Natural killer cell treated with Interleukin-12 subunit alpha and Interleukin-12 subunit beta and Interleukin-15 and Interleukin-18, amount 100 ng/mL, for 72 hours (primary cell): ENCODE measurements around the gene GH2. TPM values are rescaled to one million over a fixed set of nuclear protein-coding genes. Genes with fewer than 3 reads are reported as not detected.
A peak's percentile ranks its signal among the peaks of the same experiment; 100 is the strongest.
"Not testable (repeated sequence)": the region's sequence is repeated elsewhere in the genome, so short reads cannot be mapped to it uniquely, and the experiment has no call there.

Experiments
- ATAC-seq, 2 donors: fragments of 150-1000 bp; cut with Tn5 transposase in 1 of 2; sonication (Bioruptor Pico), chemical (Tn5 transposase) in 1 of 2; 2 replicates each; pipeline ENCODE4 v1.10.0; 2021
- DNase-seq: peaks from one replicate; pipeline ENCODE4 v3.0.0; 2022; ENCODE audit warnings: low spot score
- H3K27ac Mint-ChIP-seq, 2 donors: 1 replicate in 1 of 2; 2 replicates in 1 of 2; pipeline ENCODE4 v1.8.0; 2022; ENCODE audit warnings: mixed read lengths in 2 of 2, mild to moderate bottlenecking in 1 of 2, moderate library complexity in 1 of 2
- H3K27me3 Mint-ChIP-seq, 2 donors: 1 replicate in 1 of 2; 2 replicates in 1 of 2; pipeline ENCODE4 v1.8.0; 2022; ENCODE audit warnings: mixed read lengths in 2 of 2
- H3K36me3 Mint-ChIP-seq: one replicate; pipeline ENCODE4 v1.8.0; 2022; ENCODE audit warnings: mixed read lengths
- H3K4me1 Mint-ChIP-seq, 2 donors: 1 replicate in 1 of 2; 2 replicates in 1 of 2; pipeline ENCODE4 v1.8.0; 2022; ENCODE audit warnings: low read depth in 2 of 2, mixed read lengths in 2 of 2, mild to moderate bottlenecking in 1 of 2
- H3K4me3 Mint-ChIP-seq: one replicate; pipeline ENCODE4 v1.8.0; 2022; ENCODE audit warnings: mixed read lengths
- H3K9me3 Mint-ChIP-seq: 2 replicates; pipeline ENCODE4 v1.8.0; 2022; ENCODE audit warnings: mixed read lengths
- total RNA-seq, 2 donors: library from RNA; stranded (reverse); gene quantifications; one replicate each; pipeline ENCODE4 v1.2.3, GENCODE V29; 2022

The GH2 gene
- not detected for total RNA-seq

DNA sequence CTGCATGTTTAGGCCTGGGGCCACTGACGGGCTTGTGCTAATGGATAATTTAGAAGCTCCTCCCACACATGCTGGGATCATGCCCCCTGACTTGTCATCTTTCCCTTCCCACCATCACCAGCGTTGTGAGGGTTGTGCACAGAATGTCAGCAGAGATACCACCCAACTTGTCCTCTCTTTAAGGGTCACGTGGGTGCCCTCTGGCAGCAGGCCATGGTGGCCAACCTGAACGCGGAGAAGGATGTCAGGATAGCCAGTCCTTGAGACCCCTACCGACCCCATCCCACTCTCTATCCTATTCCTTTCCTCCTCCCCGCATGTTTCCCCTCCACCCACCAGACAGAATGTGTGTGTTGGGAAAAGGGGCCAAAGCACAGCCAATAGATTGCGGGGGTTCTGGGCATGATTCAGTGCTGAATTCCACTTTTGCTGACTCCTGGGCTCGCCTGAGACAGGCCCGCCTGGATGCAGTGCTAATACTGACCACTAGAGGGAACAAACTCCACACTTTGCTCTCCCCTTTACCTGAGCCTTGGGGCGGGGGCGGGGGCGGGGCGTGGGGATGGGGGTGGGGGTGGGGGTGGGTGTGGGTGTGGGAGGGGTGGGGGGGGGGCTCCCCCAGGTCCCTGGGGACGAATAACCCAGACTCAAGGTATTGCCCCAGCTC, at the start of gene GH2:
GH2 (minus strand) TSS at position 10 of the 667 bp plus-strand sequence. CDS start 143 bp downstream, outside the sequence.
- no peak within 1 kb of the TSS for H3K27ac Mint-ChIP-seq
- no peak within 1 kb of the TSS for H3K4me3 Mint-ChIP-seq
- DNase-seq (no peak), ATAC-seq (peak; percentile 70 to 79)
- no peaks in the 10 kb centered on the region for H3K36me3 Mint-ChIP-seq
- peaks cover 0 to 3% of the 10 kb centered on the region in 2 donors for H3K27me3 Mint-ChIP-seq
- peaks cover 0 to 2% of the 10 kb centered on the region in 2 donors for H3K4me1 Mint-ChIP-seq
- H3K9me3 Mint-ChIP-seq = no peaks in the 10 kb centered on the region

- DNase-seq (peak; percentile 81), ATAC-seq (peak; percentile 84 to 86)
- Mint-ChIP-seq H3K27ac (peak overlapping the region; percentile 55 to 89), H3K4me1 (peaks cover 14 to 16% of the 10 kb centered on the region in 2 donors), H3K27me3 (peaks cover 0 to under 1% of the 10 kb centered on the region in 2 donors), H3K9me3 (no peaks in the 10 kb centered on the region), H3K4me3 (peak overlapping the region; percentile 88), H3K36me3 (no peaks in the 10 kb centered on the region)
Measured at GRCh38 chr17:63930951-63931575, 49.3 kb upstream of the GH2 start.

GRCh38 chr17:63929860-63930766, 48.4 kb upstream of the GH2 start:
- H3K9me3 Mint-ChIP-seq = no peaks in the 10 kb centered on the region
- H3K36me3 Mint-ChIP-seq = no peaks in the 10 kb centered on the region
- peaks cover 14 to 16% of the 10 kb centered on the region in 2 donors for H3K4me1 Mint-ChIP-seq
- no peaks in the 10 kb centered on the region for H3K27me3 Mint-ChIP-seq
- DNase-seq (no peak), ATAC-seq (no peak)
- peak overlapping the region; percentile 88 for H3K4me3 Mint-ChIP-seq
- peak overlapping the region in 1 of 2 donors; percentile 89 for H3K27ac Mint-ChIP-seq

GRCh38 chr17:63928966-63929695, 47.4 kb upstream of the GH2 start:
- Mint-ChIP-seq H3K9me3 (no peaks in the 10 kb centered on the region), H3K27me3 (no peaks in the 10 kb centered on the region), H3K27ac (no peak overlapping the region), H3K36me3 (no peaks in the 10 kb centered on the region), H3K4me3 (no peak overlapping the region), H3K4me1 (peaks cover 14 to 16% of the 10 kb centered on the region in 2 donors)
- ATAC-seq = no peak
- DNase-seq = no peak

DNA sequence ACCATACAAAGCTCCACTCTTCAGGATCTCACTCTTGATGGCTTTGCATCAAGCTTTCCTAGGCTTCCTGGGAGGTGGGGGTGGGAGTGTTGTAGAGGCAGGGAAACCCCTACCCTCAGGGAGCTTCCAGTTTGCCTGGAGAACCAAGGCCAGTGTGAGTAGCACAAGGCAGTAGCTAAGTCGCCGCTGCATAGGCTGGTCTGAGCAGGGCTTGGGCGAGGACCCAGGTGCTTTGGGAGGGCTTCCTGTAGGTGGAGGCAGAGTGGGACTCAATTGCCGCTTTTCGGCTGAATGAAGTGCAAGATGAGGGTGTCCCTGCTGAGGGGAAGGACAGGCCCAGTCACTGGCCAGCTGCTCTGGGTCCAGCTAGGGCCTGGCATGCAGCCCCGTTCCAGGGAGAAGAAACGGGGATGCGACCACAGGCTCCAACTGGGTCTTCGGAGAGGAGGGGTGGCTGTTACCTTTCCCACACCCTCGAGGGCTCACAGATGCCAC, 46.5 kb upstream of the GH2 start:
- DNase-seq (no peak), ATAC-seq (no peak)
- H3K4me3 Mint-ChIP-seq = no peak overlapping the region

DNA sequence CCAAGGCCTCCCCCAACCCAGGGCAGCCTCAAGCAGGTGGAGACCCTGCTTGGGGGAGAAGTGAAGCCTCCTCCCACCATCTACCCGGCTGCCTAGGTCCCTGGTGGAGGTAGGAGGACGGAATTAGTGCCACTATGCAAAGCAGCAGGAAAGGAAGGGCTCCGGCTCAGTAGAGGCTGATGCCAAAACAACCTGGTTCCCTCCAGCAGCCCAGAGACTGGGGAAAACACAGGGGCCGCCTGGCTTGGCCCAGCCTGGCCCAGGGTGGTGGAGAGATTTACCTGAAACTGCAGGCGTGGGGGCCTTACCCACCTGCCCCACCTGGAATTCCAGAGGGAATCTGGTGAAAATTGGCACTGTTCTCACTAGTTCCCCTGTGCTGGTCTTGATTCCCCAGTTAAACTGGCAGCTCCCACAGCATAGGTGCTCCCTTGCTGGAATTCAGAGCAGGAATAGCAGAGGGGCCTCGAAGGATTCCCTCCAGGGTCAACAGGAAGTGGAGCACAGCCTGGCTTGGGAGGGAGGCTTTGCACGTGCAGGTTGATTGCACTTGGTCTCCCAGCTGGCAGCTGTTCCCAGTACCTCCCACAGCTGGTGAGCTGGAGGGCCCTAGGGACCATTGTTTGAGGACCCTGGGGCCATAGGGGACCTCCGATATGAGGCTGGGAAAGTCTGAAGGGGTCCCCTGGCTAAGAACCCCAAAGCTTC, 45.9 kb upstream of the GH2 start:
- Mint-ChIP-seq H3K27ac (no peak overlapping the region), H3K4me1 (peaks cover 13 to 15% of the 10 kb centered on the region in 2 donors), H3K4me3 (no peak overlapping the region), H3K9me3 (no peaks in the 10 kb centered on the region), H3K36me3 (no peaks in the 10 kb centered on the region), H3K27me3 (no peaks in the 10 kb centered on the region)
- ATAC-seq (no peak), DNase-seq (no peak)

More for the DNA sequence above, 46.5 kb upstream of the GH2 start:
- no peaks in the 10 kb centered on the region for H3K9me3 Mint-ChIP-seq
- no peak overlapping the region for H3K27ac Mint-ChIP-seq
- no peaks in the 10 kb centered on the region for H3K27me3 Mint-ChIP-seq
- H3K36me3 Mint-ChIP-seq = no peaks in the 10 kb centered on the region
- peaks cover 14 to 16% of the 10 kb centered on the region in 2 donors for H3K4me1 Mint-ChIP-seq

DNA sequence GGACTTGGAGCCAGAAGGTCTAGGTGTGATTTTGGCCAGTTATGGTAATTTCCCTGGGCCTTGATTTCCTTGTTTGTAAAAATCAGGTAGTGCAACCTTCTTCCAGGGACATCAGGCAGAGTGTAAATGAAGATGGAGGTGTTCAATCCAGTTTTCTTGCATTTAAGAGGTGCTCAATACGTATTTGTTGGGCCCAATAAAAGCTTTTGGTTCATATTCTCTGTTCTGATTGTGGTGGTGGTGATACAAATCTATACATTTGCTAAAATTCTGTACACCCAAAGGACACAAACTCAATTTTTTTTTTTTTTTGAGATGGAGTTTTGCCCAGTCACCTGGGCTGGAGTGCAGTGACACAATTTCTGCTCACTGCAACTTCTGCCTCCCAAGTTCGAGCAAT, 44.4 kb upstream of the GH2 start:
- H3K27me3 Mint-ChIP-seq = no peaks in the 10 kb centered on the region

DNA sequence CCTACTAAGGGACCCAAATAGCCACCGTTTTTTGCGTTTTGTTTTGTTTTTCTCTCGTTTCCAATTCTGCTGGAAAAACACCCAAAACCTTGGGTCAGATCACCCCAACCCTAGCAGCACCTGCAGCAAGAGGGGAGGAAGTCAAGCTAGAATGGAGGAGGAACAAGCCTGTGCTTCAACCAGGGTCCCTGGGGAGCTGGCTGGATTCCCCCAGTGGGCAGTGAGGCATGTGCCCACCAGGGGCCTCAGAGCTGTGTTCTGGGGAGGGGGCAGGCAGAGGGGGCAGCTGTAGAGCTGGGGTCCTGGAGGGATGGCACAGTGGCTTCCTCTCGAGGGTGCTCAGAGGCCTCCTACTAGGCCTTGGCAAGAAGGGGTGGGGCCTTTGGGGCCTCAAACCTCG, 43.9 kb upstream of the GH2 start:
- no peak overlapping the region for H3K27ac Mint-ChIP-seq

More for the DNA sequence above, 44.4 kb upstream of the GH2 start:
- no peak for ATAC-seq
- DNase-seq = no peak
- H3K27ac Mint-ChIP-seq = no peak overlapping the region
- no peaks in the 10 kb centered on the region for H3K36me3 Mint-ChIP-seq
- no peaks in the 10 kb centered on the region for H3K9me3 Mint-ChIP-seq
- peaks cover 6 to 9% of the 10 kb centered on the region in 2 donors for H3K4me1 Mint-ChIP-seq
- no peak overlapping the region for H3K4me3 Mint-ChIP-seq

GRCh38 chr17:63922402-63922801, 40.7 kb upstream of the GH2 start:
- H3K4me1 Mint-ChIP-seq, H3K4me3 Mint-ChIP-seq, H3K36me3 Mint-ChIP-seq: not testable (repeated sequence)

More for the DNA sequence above, 43.9 kb upstream of the GH2 start:
- Mint-ChIP-seq H3K4me3 (no peak overlapping the region), H3K9me3 (no peaks in the 10 kb centered on the region), H3K27me3 (no peaks in the 10 kb centered on the region), H3K36me3 (no peaks in the 10 kb centered on the region), H3K4me1 (peaks cover 1 to 5% of the 10 kb centered on the region in 2 donors)
- ATAC-seq (no peak), DNase-seq (no peak)

DNA sequence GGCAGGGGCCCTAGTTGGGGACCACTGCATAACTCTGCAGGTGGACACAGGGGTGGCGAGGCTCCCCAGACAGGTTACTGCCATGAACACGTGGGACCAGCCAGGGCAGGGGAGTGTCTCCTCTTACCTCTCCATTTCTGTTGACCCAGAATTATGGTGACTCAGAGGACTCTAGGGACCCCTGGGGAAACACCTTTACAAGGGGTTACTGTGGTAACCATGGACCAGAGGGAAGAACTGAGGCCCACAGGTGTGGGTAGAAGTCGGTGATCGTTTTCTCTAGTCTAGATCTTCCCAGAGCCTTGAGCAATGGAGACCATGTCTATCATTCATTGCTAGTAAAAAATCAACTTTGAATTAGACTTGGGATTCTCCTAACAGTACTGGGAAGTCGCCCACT, 39.0 kb upstream of the GH2 start:
- not testable (repeated sequence) for H3K4me3 Mint-ChIP-seq, H3K27me3 Mint-ChIP-seq, ATAC-seq, H3K36me3 Mint-ChIP-seq, H3K4me1 Mint-ChIP-seq, H3K9me3 Mint-ChIP-seq, H3K27ac Mint-ChIP-seq
- DNase-seq = peak; percentile 38

More at GRCh38 chr17:63922402-63922801, 40.7 kb upstream of the GH2 start:
- DNase-seq, H3K9me3 Mint-ChIP-seq, H3K27ac Mint-ChIP-seq, ATAC-seq, H3K27me3 Mint-ChIP-seq: not testable (repeated sequence)

DNA sequence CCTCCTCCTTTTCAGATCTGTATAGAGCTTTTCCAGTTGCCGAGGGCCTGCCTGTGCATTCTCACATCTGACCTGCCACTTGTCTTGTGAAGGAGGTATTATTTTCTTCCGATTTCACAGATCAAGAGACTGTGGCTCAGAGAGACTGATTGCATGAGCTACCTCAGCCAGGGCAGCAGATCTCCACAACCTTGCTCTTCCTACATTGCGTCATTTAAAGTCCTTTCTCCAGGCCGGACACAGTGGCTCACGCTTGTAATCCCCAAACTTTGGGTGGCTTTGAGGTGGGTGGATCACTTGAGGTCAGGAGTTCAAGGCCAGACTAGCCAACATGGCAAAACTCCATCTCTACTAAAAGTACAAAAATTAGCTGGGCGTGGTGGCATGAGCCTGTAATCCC, 38.3 kb upstream of the GH2 start:
- not testable (repeated sequence) for H3K4me1 Mint-ChIP-seq, H3K36me3 Mint-ChIP-seq, H3K27ac Mint-ChIP-seq, H3K27me3 Mint-ChIP-seq, ATAC-seq, H3K9me3 Mint-ChIP-seq, H3K4me3 Mint-ChIP-seq, DNase-seq

DNA sequence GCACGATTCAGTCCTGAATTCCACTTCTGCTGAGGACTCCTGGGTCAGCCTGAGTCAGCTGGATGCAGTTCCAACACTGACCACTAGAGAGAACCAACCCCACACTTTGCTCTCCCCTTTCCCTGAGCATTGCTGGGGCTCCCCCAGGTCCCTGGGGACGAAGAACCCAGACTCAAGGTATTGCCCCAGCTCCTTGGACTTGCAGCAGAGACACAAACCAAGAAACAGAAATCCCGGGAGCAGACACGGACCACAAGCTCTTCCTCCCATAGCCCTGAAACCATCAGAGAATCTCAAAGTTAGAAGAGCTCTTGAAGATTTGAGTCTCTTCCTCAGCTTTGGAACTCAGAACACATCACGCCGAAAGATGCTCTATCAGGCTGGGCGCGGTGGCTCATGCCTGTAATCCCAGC, 37.6 kb upstream of the GH2 start:
- Mint-ChIP-seq H3K4me1 (peaks cover 6 to 9% of the 10 kb centered on the region in 2 donors), H3K27ac (peak overlapping the region in 1 of 2 donors; percentile 85), H3K9me3 (no peaks in the 10 kb centered on the region), H3K36me3 (no peaks in the 10 kb centered on the region), H3K4me3 (no peak overlapping the region), H3K27me3 (peaks cover 0 to 4% of the 10 kb centered on the region in 2 donors)
- DNase-seq = peak; percentile 77
- peak; percentile 89 to 91 for ATAC-seq
